ENCODE measurements around the gene TYMP. TPM values are rescaled to one million over a fixed set of nuclear protein-coding genes. Genes with fewer than 3 reads are reported as not detected.

The TYMP gene
- total RNA-seq, 1 experiment from 2014 or later, result 5.9 TPM

GRCh38 chr22:50506611-50507420 is 23.0 kb downstream of the TYMP start:
- ChIA-PET CTCF (no interaction called here), POLR2A (ENCODE audit: unreplicated experiment) (no interaction called here)
- Histone ChIP-seq H3K27ac (no peak overlapping the region), H3K4me2 (peak overlapping the region; percentile 94), H2AFZ (peak overlapping the region; percentile 94), H3K9me3 (ENCODE audit: insufficient read depth, low read depth) (no peaks in the 10 kb centered on the region), H3K36me3 (ENCODE audit: low read depth) (0 out of 2 replicates have a peak, but pooled peaks cover 5% of the 10 kb centered on the region), H3K79me2 (ENCODE audit: low read depth) (peaks cover 39% of the 10 kb centered on the region), H3K4me1 (replicated peaks; ENCODE audit: insufficient read depth) (peaks cover 19% of the 10 kb centered on the region), H3K27me3 (ENCODE audit: insufficient read depth, low read depth) (no peaks in the 10 kb centered on the region), H3K9me2 (ENCODE audit: insufficient read depth) (no peaks in the 10 kb centered on the region), H4K20me1 (ENCODE audit: insufficient read depth) (peaks cover 9% of the 10 kb centered on the region), H3K4me3 (peak overlapping the region; percentile 97), H3F3A (ENCODE audit: insufficient read depth, low read depth) (peaks cover 3% of the 10 kb centered on the region; the same call in 1 of the 2 replicates)
- no peak for DNase-seq
- no TSS peak for BruUV-seq (replicated peaks)
- intact Hi-C loops (cut with micrococcal nuclease; ENCODE audit: unreplicated experiment), result loop anchor here (5.0 kb wide), 2 partner anchors 75 to 165 kb away; partner anchors contain the start of genes CHKB and PPP6R2
- TF ChIP-seq EZH2 (IDR thresholded peaks at IDR 0.05; ENCODE audit: low read depth), result no peak
- TF ChIP-seq CTCF (conservative IDR thresholded peaks at IDR 0.05), result no peak

DNA sequence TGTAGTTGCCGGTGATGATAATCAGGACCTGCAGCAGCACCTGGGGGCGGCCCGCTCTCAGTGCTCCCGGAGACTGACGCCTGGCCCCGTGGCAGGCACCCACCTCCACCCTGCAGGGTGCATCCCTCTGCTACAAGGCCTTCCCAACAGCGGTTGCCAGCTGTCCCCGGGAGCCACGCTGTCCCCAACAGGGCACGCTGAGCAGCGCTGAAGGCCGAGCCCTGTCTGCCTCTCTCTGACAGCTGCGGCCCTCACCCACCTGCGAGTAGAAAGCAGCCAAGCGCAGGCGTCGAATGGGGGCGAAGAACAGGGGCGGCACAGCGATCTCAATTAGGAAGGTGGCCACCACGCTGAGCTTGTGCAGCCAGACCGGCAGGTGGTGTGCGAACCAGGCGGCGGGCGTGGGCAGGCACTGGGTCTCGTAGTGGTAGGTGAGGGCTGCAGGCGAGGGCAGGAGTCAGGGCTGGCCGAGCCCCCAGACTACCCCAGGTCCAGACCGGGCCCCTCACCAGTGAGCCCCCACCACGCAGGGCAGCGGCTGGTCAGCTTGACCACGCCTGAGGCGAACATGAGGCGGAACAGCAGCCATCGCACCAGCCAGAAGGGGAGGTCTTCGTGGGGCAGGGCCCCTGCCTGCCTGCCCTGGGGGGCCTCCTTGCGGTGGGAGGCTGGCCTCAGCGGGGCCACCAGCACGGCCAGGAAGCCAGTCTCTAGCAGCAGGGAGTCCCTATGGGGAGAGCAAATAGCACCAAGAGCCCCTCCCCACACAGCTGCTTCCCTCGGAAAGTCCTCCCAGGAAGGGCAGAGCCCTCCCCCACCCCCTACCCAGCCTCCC is 23.8 kb downstream of the TYMP start:
- BruUV-seq (replicated peaks), result no TSS peak
- intact Hi-C loops (cut with micrococcal nuclease; ENCODE audit: unreplicated experiment), result loop anchor here (5.0 kb wide), 2 partner anchors 76 to 164 kb away; partner anchors contain the start of genes CHKB and PPP6R2
- Histone ChIP-seq H3K4me3 (no peak overlapping the region; the same call in 1 of the 2 replicates), H2AFZ (no peak overlapping the region), H3K9me3 (ENCODE audit: insufficient read depth, low read depth) (no peaks in the 10 kb centered on the region), H3K79me2 (ENCODE audit: low read depth) (peaks cover 33% of the 10 kb centered on the region), H3K27me3 (ENCODE audit: insufficient read depth, low read depth) (no peaks in the 10 kb centered on the region), H3F3A (ENCODE audit: insufficient read depth, low read depth) (peaks cover 11% of the 10 kb centered on the region; the same call in 1 of the 2 replicates), H3K4me1 (replicated peaks; ENCODE audit: insufficient read depth) (peaks cover 19% of the 10 kb centered on the region), H4K20me1 (ENCODE audit: insufficient read depth) (peaks cover 9% of the 10 kb centered on the region; the same call in 1 of the 2 replicates), H3K36me3 (ENCODE audit: low read depth) (0 out of 2 replicates have a peak, but pooled peaks cover 5% of the 10 kb centered on the region), H3K27ac (no peak overlapping the region), H3K4me2 (peak overlapping the region; percentile 94), H3K9me2 (ENCODE audit: insufficient read depth) (no peaks in the 10 kb centered on the region)
- DNase-seq, result no peak
- TF ChIP-seq EZH2 (IDR thresholded peaks at IDR 0.05; ENCODE audit: low read depth) (no peak), CTCF (conservative IDR thresholded peaks at IDR 0.05) (no peak)
- ChIA-PET POLR2A (ENCODE audit: unreplicated experiment) (no interaction called here), CTCF (no interaction called here)

- no peak overlapping the region for H3K4me3 ChIP-seq
- peaks cover 5% of the 10 kb centered on the region; the same call in 1 of the 2 replicates for H4K20me1 ChIP-seq (ENCODE audit: insufficient read depth)
- DNase-seq, result no peak
- H3F3A ChIP-seq (ENCODE audit: insufficient read depth, low read depth), result peaks cover 16% of the 10 kb centered on the region; the same call in 1 of the 2 replicates
- no peaks in the 10 kb centered on the region for H3K9me3 ChIP-seq (ENCODE audit: insufficient read depth, low read depth)
- H3K27ac ChIP-seq, result no peak overlapping the region
- no peaks in the 10 kb centered on the region for H3K9me2 ChIP-seq (ENCODE audit: insufficient read depth)
- peaks cover 27% of the 10 kb centered on the region for H3K79me2 ChIP-seq (ENCODE audit: low read depth)
- peaks cover 19% of the 10 kb centered on the region for H3K4me1 ChIP-seq (replicated peaks; ENCODE audit: insufficient read depth)
- H2AFZ ChIP-seq, result no peak overlapping the region
- 0 out of 2 replicates have a peak, but pooled peaks cover 5% of the 10 kb centered on the region for H3K36me3 ChIP-seq (ENCODE audit: low read depth)
- TSS peak; percentile 19 for BruUV-seq (replicated peaks)
- no peak overlapping the region for H3K4me2 ChIP-seq
- ChIA-PET CTCF (no interaction called here), POLR2A (ENCODE audit: unreplicated experiment) (no interaction called here)
- intact Hi-C loops (cut with micrococcal nuclease; ENCODE audit: unreplicated experiment), result loop anchor here (5.0 kb wide), 2 partner anchors 77 to 163 kb away; partner anchors contain the start of genes CHKB and PPP6R2
- TF ChIP-seq CTCF (conservative IDR thresholded peaks at IDR 0.05), result no peak
- no peak for TF ChIP-seq EZH2 (IDR thresholded peaks at IDR 0.05; ENCODE audit: low read depth)
- no peaks in the 10 kb centered on the region for H3K27me3 ChIP-seq (ENCODE audit: insufficient read depth, low read depth)
Observed at GRCh38 chr22:50505276-50505775, 24.5 kb downstream of the TYMP start.
